AG08396 (cell line): Measurements from ENCODE around the gene ZNF621.
"Not testable (repeated sequence)": the region's sequence is repeated elsewhere in the genome, so short reads cannot be mapped to it uniquely, and the experiment has no call there.

Experiments
- DNase-seq: peaks from one replicate; pipeline ENCODE4 v3.0.0; 2012; ENCODE audit warnings: low spot score, mixed read lengths

Gene ZNF621

GRCh38 chr3:40546816-40547215 is 22.1 kb downstream of the ZNF621 start:
- DNase-seq: peak; percentile 57

- no peak for DNase-seq
These were observed 25.4 kb downstream of the ZNF621 start for GRCh38 chr3:40550167-40550566.

DNA sequence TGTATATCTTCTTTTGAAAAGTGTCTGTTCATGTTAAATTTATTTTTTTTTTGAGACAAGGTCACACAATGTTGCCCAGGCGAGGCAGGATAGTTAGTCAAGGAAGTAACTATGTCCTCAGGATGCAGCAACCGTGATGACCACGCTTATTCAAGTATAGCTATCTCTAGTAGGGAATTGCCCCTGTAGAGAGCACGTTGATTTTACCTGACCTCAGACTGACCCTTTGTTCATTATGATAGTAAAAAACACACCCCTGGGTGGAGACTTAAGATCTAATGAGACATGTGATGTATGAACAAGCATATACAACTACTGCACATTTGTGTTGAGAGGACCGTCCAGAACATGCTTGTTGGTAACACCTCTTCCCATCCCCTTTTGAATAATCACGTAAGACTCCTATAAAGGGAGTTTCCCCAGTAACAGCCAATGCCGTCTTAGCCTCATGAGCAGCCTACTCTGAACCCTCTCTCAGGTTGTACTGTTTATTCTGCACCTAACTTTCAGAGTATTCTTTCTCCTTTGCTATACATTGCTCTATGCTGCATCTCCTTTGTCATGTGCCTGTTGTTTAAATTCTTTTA is 32.9 kb downstream of the ZNF621 start:
- DNase-seq: no peak

DNA sequence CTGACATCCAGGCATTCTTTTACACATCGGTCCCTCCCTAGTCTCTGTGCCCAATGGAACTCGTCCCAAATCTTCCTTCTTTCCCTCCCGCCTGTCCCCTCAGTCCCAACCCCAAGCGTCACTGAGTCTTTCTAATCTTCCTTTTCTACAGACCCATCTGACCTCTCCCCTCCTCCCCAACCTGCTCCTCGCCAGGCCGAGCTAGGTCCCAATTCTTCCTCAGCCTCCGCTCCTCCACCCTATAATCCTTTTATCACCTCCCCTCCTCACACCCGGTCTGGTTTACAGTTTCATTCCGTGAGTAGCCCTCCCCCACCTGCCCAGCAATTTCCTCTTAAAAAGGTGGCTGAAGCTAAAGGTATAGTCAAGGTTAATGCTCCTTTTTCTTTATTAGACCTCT is 37.7 kb downstream of the ZNF621 start:
- not testable (repeated sequence) for DNase-seq

DNA sequence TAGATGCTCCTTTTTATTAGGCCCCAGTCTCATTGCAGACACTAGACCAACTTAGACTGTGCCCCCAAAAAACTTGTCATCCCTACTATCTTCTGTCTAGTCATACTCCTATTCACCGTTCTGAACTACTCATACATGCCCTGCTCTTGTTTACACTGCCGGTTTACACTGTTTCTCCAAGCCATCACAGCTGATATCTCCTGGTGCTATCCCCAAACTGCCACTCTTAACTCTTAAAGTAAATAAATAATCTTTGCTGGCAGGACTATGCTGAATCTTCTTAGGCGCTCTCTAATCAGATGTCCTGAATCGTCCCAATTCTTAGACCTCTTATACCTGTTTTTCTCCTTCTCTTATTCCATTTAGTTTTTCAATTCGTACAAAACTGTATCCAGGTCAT is 40.9 kb downstream of the ZNF621 start:
- DNase-seq: not testable (repeated sequence)

- DNase-seq: no peak
These were observed 41.9 kb downstream of the ZNF621 start for GRCh38 chr3:40566694-40567093.

DNA sequence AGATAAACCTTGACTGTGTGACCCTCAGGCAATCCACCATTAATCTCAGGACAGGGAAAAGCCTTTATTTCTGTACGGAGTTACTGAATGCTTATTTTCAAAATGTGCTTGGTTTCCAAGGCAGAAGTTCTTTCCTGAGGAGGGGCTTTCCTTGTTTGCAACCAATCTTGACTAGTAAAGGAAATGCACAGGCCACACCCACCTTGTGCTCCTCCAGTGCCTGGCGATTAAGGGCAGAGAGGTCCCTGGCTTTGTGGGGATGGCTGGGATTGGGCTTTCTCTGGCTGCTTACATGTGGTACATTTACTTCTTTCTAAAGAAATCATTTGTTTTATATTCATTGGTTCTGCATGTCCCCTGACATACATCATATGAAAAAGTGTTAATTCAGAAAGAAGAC is 47.8 kb downstream of the ZNF621 start:
- no peak for DNase-seq

GRCh38 chr3:40574050-40574449 is 49.3 kb downstream of the ZNF621 start:
- DNase-seq: no peak

DNA sequence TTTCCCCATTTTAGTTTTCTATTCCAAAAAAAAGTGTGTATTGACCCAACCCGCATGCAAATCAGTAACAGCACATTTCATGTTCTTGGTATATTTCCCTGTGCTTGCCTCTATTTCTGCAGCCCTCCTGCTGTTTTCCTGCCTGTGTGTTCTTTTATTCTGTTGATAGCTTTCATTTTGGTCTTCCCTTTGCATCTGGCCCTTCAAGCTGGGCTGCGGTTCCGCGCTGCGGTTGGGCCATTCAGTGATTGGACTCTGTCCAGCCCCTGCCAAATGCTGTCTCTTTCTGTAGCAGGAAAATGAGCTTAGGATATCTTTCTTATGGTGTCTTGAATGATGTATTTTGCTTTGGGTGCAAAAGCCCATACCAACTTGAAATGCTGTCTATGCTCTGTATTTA is 49.9 kb downstream of the ZNF621 start:
- peak; percentile 14 for DNase-seq

DNA sequence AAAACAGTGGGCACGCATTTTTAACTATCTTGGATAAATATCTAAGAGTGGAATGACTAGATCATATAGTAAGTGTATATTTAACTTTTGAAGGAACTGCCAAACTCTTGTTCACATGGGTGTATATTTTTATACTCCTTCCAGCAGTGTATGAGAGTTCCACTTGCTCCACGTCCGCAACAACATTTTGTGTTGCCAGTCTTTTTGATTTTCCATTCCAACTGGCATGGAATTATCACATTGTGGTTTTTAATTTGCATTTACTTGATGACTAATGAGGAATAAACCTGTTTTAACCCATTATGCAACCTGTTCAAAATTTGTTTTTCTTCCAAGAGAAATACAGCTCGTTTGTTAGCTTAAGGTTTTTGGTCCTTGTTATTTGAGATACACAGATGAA is 51.6 kb downstream of the ZNF621 start:
- no peak for DNase-seq

- peak; percentile 67 for DNase-seq
These were observed 55.8 kb downstream of the ZNF621 start for GRCh38 chr3:40580494-40581091.

DNA sequence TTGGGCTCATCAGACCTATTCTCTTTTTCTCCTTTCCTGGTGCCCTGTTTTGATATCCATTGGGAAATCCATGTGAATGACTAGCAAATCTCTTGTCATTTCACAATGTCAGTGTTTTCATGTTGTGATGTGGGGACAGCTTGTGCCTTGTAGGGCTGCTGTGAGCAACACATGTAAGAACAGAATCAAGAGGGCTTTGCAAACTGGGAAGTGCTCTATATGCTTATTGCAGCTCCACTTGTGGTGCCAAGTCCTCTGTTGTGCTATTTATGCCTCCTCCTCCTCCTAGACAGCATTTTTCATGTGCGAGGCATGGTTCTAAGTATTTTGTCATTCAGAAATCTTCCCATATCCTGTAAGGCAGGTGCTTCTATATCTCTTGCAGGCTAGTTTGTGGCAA is 56.4 kb downstream of the ZNF621 start:
- DNase-seq: no peak

- no peak for DNase-seq
These were observed 57.8 kb downstream of the ZNF621 start for GRCh38 chr3:40582401-40583027.

- no peak for DNase-seq
These were observed 58.9 kb downstream of the ZNF621 start for GRCh38 chr3:40583691-40584090.

- peak; percentile 85 for DNase-seq
These were observed 59.9 kb downstream of the ZNF621 start for GRCh38 chr3:40584625-40585189.

DNA sequence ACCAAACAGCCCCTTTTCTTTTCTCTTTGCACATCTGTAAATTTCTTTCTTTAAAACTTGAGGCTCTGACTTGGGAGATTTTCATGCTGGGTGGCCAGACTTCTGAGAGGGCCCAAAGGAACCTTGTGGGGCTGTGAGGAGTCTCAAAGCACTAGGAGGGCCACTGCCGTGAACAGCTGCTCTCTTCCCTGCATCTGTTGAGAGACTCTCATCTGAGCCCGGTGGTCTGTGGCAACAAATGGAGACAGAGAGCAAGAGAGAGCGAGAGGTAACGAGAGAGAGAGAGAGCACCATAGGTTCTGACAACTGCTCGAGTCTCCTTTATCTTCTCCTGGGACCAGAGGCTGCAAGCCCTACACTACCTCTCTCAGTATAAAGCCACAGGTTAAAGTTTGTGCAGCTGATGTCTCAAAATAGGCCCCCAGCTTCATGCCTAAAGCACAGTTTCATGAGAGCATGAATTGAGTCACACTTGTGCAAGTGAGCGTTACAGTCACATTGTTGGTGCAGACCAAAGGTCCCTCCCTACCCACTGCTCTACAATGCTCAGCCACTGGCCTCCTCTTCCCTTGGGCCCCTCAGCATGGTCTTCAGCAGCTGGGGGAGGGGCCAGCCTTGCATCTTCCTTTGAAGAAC is 60.7 kb downstream of the ZNF621 start:
- no peak for DNase-seq

GRCh38 chr3:40586901-40587300 is 62.1 kb downstream of the ZNF621 start:
- DNase-seq: no peak

DNA sequence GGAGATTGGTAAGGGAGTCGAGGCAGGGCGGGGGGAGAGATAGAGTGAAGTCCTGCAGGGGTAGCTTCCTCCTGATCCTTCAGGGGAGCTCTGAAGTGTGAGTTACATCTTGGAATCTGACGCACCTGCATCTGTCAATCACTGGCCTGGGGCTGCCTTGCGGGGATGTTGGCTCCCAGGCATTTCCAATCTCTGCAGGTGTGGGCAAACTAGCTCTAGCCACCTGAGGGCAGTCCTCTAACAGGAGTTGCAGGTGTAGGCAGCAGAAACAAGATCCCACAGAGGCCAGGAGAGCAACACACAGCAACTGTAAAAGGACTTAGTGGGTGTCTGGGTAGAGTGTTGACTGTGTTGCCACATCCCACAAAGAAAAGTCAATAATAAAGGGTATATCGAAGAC is 63.6 kb downstream of the ZNF621 start:
- no peak for DNase-seq
